ENCODE data around the gene ARHGAP28.

GRCh38 chr18:6854811-6855210 lies 125.3 kb downstream of the ARHGAP28 start:
- TF ChIP-seq CTCF (IDR thresholded peaks at IDR 0.05), result no peak
- TF ChIP-seq POLR2A (IDR thresholded peaks at IDR 0.05), result no peak
